Colonic mucosa (tissue), 4 donors: ENCODE results near the gene ACKR2. TPM values are rescaled to one million over a fixed set of nuclear protein-coding genes. Genes with fewer than 3 reads are reported as not detected.

Experiments
- DNase-seq: peaks from one replicate; pipeline ENCODE4 v3.0.0-alpha.2; 2020
- H3K27ac ChIP-seq: fragments of 200-600 bp; one replicate; pipeline ENCODE4 v1.8.0; 2021
- H3K27me3 ChIP-seq: fragments of 200-600 bp; one replicate; pipeline ENCODE4 v1.8.0; 2021
- H3K36me3 ChIP-seq: fragments of 200-600 bp; one replicate; pipeline ENCODE4 v1.8.0; 2021
- H3K4me1 ChIP-seq: fragments of 200-600 bp; one replicate; pipeline ENCODE4 v1.8.0; 2021; ENCODE audit warnings: mild to moderate bottlenecking
- H3K4me3 ChIP-seq: fragments of 200-600 bp; one replicate; pipeline ENCODE4 v1.8.0; 2021
- H3K9ac ChIP-seq, 2 donors: one replicate each; pipeline ENCODE4 v1.7.0; 2013; ENCODE audit warnings: control low read depth in 2 of 2, low read depth in 2 of 2, low read length in 2 of 2
- H3K9me3 ChIP-seq: fragments of 200-600 bp; one replicate; pipeline ENCODE4 v1.8.0; 2021
- intact Hi-C: fragments of 100-400 bp; cut with DNase I; formaldehyde crosslinking; loops from one replicate; pipeline ENCODE4 v1.14.1; 2022
- total RNA-seq, 2 donors: library from RNA; stranded (reverse); fragmentation: NEBNext Ultra II Directional in 1 of 2; extraction: Animal tissue kit (Norgen Biotek cat#: 25700) in 1 of 2; gene quantifications; one replicate each; pipeline ENCODE4 v1.2.1, GENCODE V29; 2021
- TF ChIP-seq, protein P1 (sequence below): fragments of 200-600 bp; IDR thresholded peaks from one replicate; pipeline ENCODE4 v1.8.0; 2022; ENCODE audit warnings: antibody characterized with exemption, mild to moderate bottlenecking
- donor health status: healthy.
- donor health status: DM: no; HTN: no; CAD: no.
- donor health status: DM: no; HTN: no; CAD: no.

ACKR2 gene
- total RNA-seq, 2 donors from 2014 or later = 3.2 to 6.5 TPM

DNA sequence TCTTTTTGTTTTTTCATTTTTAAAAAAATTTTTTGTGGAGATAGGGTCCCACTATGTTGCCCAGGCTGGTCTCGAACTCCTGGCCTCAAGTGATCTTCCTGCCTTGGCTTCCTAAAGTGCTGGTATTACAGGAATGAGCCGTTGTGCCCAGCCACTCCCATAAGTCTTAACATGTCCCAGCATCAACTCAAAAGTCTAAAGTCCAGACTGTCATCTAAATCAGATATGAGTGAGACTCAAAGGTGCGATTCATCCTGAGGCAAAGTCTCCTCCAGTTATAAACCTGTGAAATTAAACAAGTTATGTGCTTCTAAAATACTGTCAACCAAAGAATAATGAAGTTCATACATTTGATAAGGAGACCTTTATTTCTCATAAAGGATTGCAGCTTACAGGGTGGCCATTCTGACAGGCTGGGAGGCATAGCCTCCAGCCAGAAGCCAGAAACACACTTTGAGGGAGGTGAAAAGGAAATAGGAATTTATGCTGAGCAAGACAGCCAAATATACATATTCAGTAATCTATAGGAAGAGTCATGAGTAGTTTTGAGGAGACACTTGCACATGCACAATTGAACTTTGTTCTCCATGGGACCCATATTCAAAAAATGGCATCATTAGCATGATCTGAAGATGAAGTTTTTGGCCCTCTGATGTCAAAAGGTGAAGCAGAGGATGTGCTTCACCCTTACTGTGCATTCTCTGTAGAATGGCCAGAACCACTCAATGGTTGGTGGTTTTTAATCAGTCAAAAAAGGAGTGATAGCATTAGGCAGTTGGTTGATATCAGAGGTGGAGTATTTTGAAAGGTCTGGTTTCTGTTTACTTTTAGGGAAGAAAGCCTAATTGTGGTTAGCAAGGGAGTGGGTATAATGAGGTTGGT is 85.7 kb downstream of the ACKR2 start:
- intact Hi-C loops = no loop called here
- Histone ChIP-seq H3K4me3 (no peak overlapping the region), H3K9me3 (no peaks in the 10 kb centered on the region), H3K36me3 (no peaks in the 10 kb centered on the region), H3K27ac (no peak overlapping the region), H3K4me1 (no peaks in the 10 kb centered on the region), H3K27me3 (no peaks in the 10 kb centered on the region), H3K9ac (no peak overlapping the region)
- DNase-seq = no peak
- TF ChIP-seq, protein P1, sequence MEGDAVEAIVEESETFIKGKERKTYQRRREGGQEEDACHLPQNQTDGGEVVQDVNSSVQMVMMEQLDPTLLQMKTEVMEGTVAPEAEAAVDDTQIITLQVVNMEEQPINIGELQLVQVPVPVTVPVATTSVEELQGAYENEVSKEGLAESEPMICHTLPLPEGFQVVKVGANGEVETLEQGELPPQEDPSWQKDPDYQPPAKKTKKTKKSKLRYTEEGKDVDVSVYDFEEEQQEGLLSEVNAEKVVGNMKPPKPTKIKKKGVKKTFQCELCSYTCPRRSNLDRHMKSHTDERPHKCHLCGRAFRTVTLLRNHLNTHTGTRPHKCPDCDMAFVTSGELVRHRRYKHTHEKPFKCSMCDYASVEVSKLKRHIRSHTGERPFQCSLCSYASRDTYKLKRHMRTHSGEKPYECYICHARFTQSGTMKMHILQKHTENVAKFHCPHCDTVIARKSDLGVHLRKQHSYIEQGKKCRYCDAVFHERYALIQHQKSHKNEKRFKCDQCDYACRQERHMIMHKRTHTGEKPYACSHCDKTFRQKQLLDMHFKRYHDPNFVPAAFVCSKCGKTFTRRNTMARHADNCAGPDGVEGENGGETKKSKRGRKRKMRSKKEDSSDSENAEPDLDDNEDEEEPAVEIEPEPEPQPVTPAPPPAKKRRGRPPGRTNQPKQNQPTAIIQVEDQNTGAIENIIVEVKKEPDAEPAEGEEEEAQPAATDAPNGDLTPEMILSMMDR = no peak

DNA sequence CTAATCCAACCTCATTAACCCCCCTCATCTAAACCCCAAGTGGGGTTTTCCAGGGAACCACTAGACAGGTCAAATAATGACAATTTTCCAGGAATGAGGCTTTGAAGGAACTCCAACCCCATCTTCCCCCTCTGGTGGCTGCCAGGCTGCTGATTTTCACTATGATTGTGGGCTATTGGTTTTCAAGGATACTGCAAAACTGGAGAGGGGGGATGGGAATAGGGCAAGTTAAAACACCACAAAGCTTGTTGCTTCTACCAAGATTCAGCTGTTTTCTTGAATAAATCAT is 86.3 kb downstream of the ACKR2 start:
- H3K36me3 ChIP-seq = no peaks in the 10 kb centered on the region
- no peak for DNase-seq
- TF ChIP-seq, protein P1 = no peak
- no peaks in the 10 kb centered on the region for H3K9me3 ChIP-seq
- no peaks in the 10 kb centered on the region for H3K4me1 ChIP-seq
- H3K4me3 ChIP-seq = no peak overlapping the region
- H3K27me3 ChIP-seq = no peaks in the 10 kb centered on the region
- H3K27ac ChIP-seq = no peak overlapping the region
- no peak overlapping the region for H3K9ac ChIP-seq
- intact Hi-C loops = no loop called here

DNA sequence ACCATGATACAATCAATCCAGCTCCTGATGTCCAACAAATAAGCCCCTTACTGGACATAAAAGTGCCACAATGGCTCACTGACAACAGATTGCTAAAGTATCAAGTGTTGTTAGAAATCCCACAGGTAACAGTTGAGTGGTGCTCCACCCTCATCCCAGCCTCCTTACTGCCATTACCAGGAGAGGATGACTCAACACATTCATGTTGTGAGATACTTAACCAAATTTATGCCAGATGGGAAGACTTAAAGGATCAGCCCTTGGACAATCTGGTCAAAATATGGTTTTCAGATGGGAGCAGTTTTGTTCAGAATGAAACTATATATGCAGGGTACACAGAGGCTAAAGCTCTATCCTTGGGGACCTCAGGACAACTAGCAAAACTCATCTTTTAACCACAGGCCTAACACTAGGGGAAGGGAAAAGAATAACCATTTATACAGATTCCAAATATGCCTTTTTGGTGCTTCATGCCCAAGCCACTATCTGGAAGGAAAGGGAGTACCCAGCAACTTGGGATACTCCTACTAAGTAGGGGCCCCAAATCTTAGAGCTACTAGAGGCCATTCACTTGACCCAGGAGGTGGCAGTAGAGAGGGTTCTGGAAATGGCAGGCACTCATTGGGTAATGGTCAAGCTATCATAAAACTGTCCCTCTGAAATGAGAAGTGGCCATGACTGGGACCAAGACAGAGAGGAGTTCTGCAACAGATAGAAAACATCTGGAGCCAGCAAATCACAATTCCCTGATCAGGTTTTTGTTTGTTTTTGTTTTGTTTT is 89.8 kb downstream of the ACKR2 start:
- Histone ChIP-seq H3K4me1 (no peaks in the 10 kb centered on the region), H3K9ac (no peak overlapping the region), H3K27me3 (no peaks in the 10 kb centered on the region), H3K27ac (no peak overlapping the region), H3K36me3 (no peaks in the 10 kb centered on the region), H3K9me3 (no peaks in the 10 kb centered on the region), H3K4me3 (no peak overlapping the region)
- no peak for DNase-seq
- intact Hi-C loops = no loop called here
- TF ChIP-seq, protein P1 = no peak

DNA sequence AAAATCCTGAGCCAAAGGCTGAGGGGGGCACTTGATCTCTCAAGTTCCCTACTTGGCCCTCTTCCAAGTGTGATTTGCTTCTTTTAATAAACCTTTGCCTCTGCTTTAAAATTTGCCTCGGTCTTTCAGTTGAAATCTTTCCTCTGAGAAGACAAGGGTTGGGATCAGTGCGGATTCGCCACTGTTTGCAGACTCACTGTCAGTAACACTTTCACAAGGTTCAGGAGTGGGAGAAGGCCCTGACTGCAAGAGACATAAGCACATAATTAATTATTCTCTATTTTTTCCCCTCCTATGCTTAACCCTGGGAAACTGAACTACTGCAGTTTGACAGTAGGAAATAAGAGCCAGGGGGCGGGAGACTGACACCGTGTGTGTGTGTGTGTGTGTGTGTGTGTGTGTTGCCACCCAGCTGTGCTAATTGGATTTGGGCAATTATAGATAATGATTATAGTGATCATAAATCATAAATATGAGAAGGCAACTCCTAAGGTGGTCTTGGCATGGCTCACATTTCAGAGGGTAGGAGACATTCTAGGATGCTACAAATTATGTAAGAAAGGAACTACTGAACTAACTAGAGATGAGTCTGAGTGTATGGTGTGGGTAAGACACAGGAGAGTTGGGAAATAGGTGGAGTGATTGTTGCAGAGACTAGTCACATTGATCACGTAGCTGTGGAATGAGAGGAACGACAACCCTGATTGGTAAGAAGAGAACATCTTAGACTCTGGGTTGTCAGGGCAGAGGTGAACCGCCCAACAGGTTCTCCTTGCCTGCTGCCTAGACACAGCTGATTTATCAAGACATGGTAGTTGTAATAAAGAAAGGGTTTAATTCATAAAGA is 91.2 kb downstream of the ACKR2 start:
- H3K27me3 ChIP-seq = no peaks in the 10 kb centered on the region
- H3K27ac ChIP-seq = no peak overlapping the region
- no peaks in the 10 kb centered on the region for H3K36me3 ChIP-seq
- H3K9me3 ChIP-seq = no peaks in the 10 kb centered on the region
- DNase-seq = no peak
- H3K9ac ChIP-seq = no peak overlapping the region
- TF ChIP-seq, protein P1 = no peak
- no peaks in the 10 kb centered on the region for H3K4me1 ChIP-seq
- intact Hi-C loops = no loop called here
- no peak overlapping the region for H3K4me3 ChIP-seq

DNA sequence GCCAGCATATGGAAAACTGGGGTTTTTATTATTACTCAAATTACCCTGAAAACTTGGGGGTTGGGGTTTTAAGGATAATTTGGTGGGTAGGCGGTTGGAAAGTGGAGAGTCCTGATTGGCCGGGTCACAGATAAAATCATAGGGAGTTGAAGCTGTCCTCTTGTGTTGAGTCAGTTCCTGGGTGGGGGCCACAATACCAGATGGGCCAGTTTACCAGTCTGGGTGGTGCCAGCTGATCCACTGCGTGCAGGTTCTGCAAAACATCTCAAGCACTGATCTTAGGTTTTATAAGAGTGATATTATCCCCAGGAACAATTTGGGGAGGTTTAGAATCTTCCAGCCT is 91.8 kb downstream of the ACKR2 start:
- no peaks in the 10 kb centered on the region for H3K4me1 ChIP-seq
- no peak for DNase-seq
- intact Hi-C loops = no loop called here
- TF ChIP-seq, protein P1 = no peak
- H3K9ac ChIP-seq = no peak overlapping the region
- H3K27ac ChIP-seq = no peak overlapping the region
- no peaks in the 10 kb centered on the region for H3K27me3 ChIP-seq
- no peak overlapping the region for H3K4me3 ChIP-seq
- H3K9me3 ChIP-seq = no peaks in the 10 kb centered on the region
- H3K36me3 ChIP-seq = no peaks in the 10 kb centered on the region
